ENCODE measurements around the gene HOMER2. TPM values are rescaled to one million over a fixed set of nuclear protein-coding genes. Genes with fewer than 3 reads are reported as not detected.

The HOMER2 gene
- total RNA-seq, 4 donors from 2014 or later: 2.2 to 4.3 (median 3.3) TPM

GRCh38 chr15:82881747-82882146 is 70.8 kb downstream of the HOMER2 start:
- no peak for TF ChIP-seq POLR2A (IDR thresholded peaks at IDR 0.05)
- TF ChIP-seq CTCF (IDR thresholded peaks at IDR 0.05): no peak
- DNase-seq: no peak
- H3K4me3 ChIP-seq: no peak overlapping the region

GRCh38 chr15:82880704-82881103 is 71.8 kb downstream of the HOMER2 start:
- no peaks in the 10 kb centered on the region for H3K4me1 ChIP-seq
- no peak for TF ChIP-seq POLR2A (IDR thresholded peaks at IDR 0.05)
- no peak for TF ChIP-seq CTCF (IDR thresholded peaks at IDR 0.05)
- no peak for DNase-seq

More at GRCh38 chr15:82881747-82882146, 70.8 kb downstream of the HOMER2 start:
- H3K36me3 ChIP-seq: no peaks in the 10 kb centered on the region
- H3K4me1 ChIP-seq: no peaks in the 10 kb centered on the region
- H3K9me3 ChIP-seq: no peaks in the 10 kb centered on the region
- no peak overlapping the region for H3K27ac ChIP-seq
- H3K27me3 ChIP-seq: no peaks in the 10 kb centered on the region

GRCh38 chr15:82878325-82878724 is 74.2 kb downstream of the HOMER2 start:
- DNase-seq: no peak
- Histone ChIP-seq H3K36me3 (no peaks in the 10 kb centered on the region), H3K4me3 (no peak overlapping the region), H3K27me3 (no peaks in the 10 kb centered on the region), H3K27ac (no peak overlapping the region), H3K9me3 (no peaks in the 10 kb centered on the region), H3K4me1 (no peaks in the 10 kb centered on the region)
- TF ChIP-seq CTCF (IDR thresholded peaks at IDR 0.05) (no peak), POLR2A (IDR thresholded peaks at IDR 0.05) (no peak)

More at GRCh38 chr15:82880704-82881103, 71.8 kb downstream of the HOMER2 start:
- no peaks in the 10 kb centered on the region for H3K9me3 ChIP-seq
- H3K27ac ChIP-seq: no peak overlapping the region
- no peak overlapping the region for H3K4me3 ChIP-seq
- no peaks in the 10 kb centered on the region for H3K36me3 ChIP-seq
- H3K27me3 ChIP-seq: no peaks in the 10 kb centered on the region

GRCh38 chr15:82877825-82878224 is 74.7 kb downstream of the HOMER2 start:
- TF ChIP-seq CTCF (IDR thresholded peaks at IDR 0.05) (no peak), POLR2A (IDR thresholded peaks at IDR 0.05) (no peak)
- Histone ChIP-seq H3K9me3 (no peaks in the 10 kb centered on the region), H3K4me1 (no peaks in the 10 kb centered on the region), H3K36me3 (no peaks in the 10 kb centered on the region), H3K4me3 (no peak overlapping the region), H3K27me3 (no peaks in the 10 kb centered on the region), H3K27ac (no peak overlapping the region)
- no peak for DNase-seq

GRCh38 chr15:82875411-82876003 is 77.0 kb downstream of the HOMER2 start:
- Histone ChIP-seq H3K27me3 (no peaks in the 10 kb centered on the region), H3K27ac (no peak overlapping the region), H3K4me3 (no peak overlapping the region), H3K36me3 (no peaks in the 10 kb centered on the region), H3K4me1 (no peaks in the 10 kb centered on the region), H3K9me3 (no peaks in the 10 kb centered on the region)
- no peak for DNase-seq
- no peak for TF ChIP-seq CTCF (IDR thresholded peaks at IDR 0.05)
- TF ChIP-seq POLR2A (IDR thresholded peaks at IDR 0.05): no peak

- no peaks in the 10 kb centered on the region for H3K27me3 ChIP-seq
- no peaks in the 10 kb centered on the region for H3K4me1 ChIP-seq
- TF ChIP-seq POLR2A (IDR thresholded peaks at IDR 0.05) (no peak), CTCF (IDR thresholded peaks at IDR 0.05) (no peak)
- no peak for DNase-seq
- H3K9me3 ChIP-seq: no peaks in the 10 kb centered on the region
- H3K4me3 ChIP-seq: no peak overlapping the region
- H3K36me3 ChIP-seq: no peaks in the 10 kb centered on the region
- no peak overlapping the region for H3K27ac ChIP-seq
These were observed 77.6 kb downstream of the HOMER2 start for GRCh38 chr15:82874961-82875360.
